Measurements from ENCODE around the gene CNPY1. TPM values are rescaled to one million over a fixed set of nuclear protein-coding genes. Genes with fewer than 3 reads are reported as not detected.
"Not testable (repeated sequence)": the region's sequence is repeated elsewhere in the genome, so short reads cannot be mapped to it uniquely, and the experiment has no call there.

Gene CNPY1
- polyA plus RNA-seq (2013, experiment 1 of 2; ENCODE audit: insufficient read length): not detected
- not detected for polyA plus RNA-seq (2013, experiment 2 of 2; ENCODE audit: insufficient read length)

- DNase-seq: not testable (repeated sequence)
These were observed at the start of gene CNPY1 for GRCh38 chr7:155546449-155546848. Gene CNPY1, minus strand, starts transcription at chr7:155546559. Its CDS starts 630 bp downstream, at chr7:155545929.

GRCh38 chr7:155594961-155595366 is 48.6 kb upstream of the CNPY1 start:
- DNase-seq: no peak

- DNase-seq: no peak
These were observed 47.9 kb upstream of the CNPY1 start for GRCh38 chr7:155594163-155594732.

- DNase-seq: no peak
These were observed 47.3 kb upstream of the CNPY1 start for GRCh38 chr7:155593461-155594162.

- no peak for DNase-seq
These were observed 44.9 kb upstream of the CNPY1 start for GRCh38 chr7:155591055-155591775.

- no peak for DNase-seq
These were observed 44.1 kb upstream of the CNPY1 start for GRCh38 chr7:155590215-155591018.

GRCh38 chr7:155589001-155589980 is 42.9 kb upstream of the CNPY1 start:
- DNase-seq: no peak

GRCh38 chr7:155588468-155588998 is 42.2 kb upstream of the CNPY1 start:
- no peak for DNase-seq

- no peak for DNase-seq
These were observed 41.1 kb upstream of the CNPY1 start for GRCh38 chr7:155587486-155587885.

- DNase-seq: no peak
These were observed 40.6 kb upstream of the CNPY1 start for GRCh38 chr7:155586843-155587440.

- DNase-seq: no peak
These were observed 39.6 kb upstream of the CNPY1 start for GRCh38 chr7:155585951-155586350.

- DNase-seq: no peak
These were observed 39.2 kb upstream of the CNPY1 start for GRCh38 chr7:155585532-155585895.

- peak; percentile 50 for DNase-seq
These were observed 38.6 kb upstream of the CNPY1 start for GRCh38 chr7:155584763-155585531.

- DNase-seq: no peak
These were observed 37.9 kb upstream of the CNPY1 start for GRCh38 chr7:155584261-155584660.

GRCh38 chr7:155583636-155584035 is 37.3 kb upstream of the CNPY1 start:
- no peak for DNase-seq

- DNase-seq: no peak
These were observed 35.6 kb upstream of the CNPY1 start for GRCh38 chr7:155581954-155582353.

- DNase-seq: no peak
These were observed 34.9 kb upstream of the CNPY1 start for GRCh38 chr7:155581107-155581830.

- DNase-seq: no peak
These were observed 34.0 kb upstream of the CNPY1 start for GRCh38 chr7:155580367-155580766.

GRCh38 chr7:155579565-155579964 is 33.2 kb upstream of the CNPY1 start:
- DNase-seq: no peak

All from fibroblast of skin of abdomen (primary cell).